H9 (cell line): ENCODE data around the gene DNTT. TPM values are rescaled to one million over a fixed set of nuclear protein-coding genes. Genes with fewer than 3 reads are reported as not detected.

Experiments
- DNase-seq: peaks from one replicate; pipeline ENCODE4 v3.0.0-alpha.2; 2017
- H2AFZ ChIP-seq: one replicate; pipeline ENCODE4 v1.6.1; 2013; ENCODE audit warnings: mild to moderate bottlenecking, low read length, control low read depth, moderate library complexity
- H2AK5ac ChIP-seq: 2 replicates; pipeline ENCODE4 v1.6.1; 2013; ENCODE audit warnings: low read length, control low read depth, mixed read lengths; ENCODE audit not compliant: insufficient read length
- H2BK120ac ChIP-seq: one replicate; pipeline ENCODE4 v1.6.1; 2013; ENCODE audit warnings: low read depth, mild to moderate bottlenecking, low read length, control low read depth, inconsistent platforms; ENCODE audit not compliant: poor library complexity, severe bottlenecking
- H2BK12ac ChIP-seq: 2 replicates; pipeline ENCODE4 v1.6.1; 2013; ENCODE audit warnings: low read length, control low read depth, mixed read lengths, low read depth; ENCODE audit not compliant: insufficient read length
- H2BK15ac ChIP-seq: 2 replicates; pipeline ENCODE4 v1.6.1; 2013; ENCODE audit warnings: low read depth, low read length, control low read depth
- H2BK20ac ChIP-seq: one replicate; pipeline ENCODE4 v1.6.1; 2013; ENCODE audit warnings: low read depth, mild to moderate bottlenecking, low read length, control low read depth, inconsistent platforms; ENCODE audit not compliant: poor library complexity, severe bottlenecking
- H2BK5ac ChIP-seq: 2 replicates; pipeline ENCODE4 v1.6.1; 2013; ENCODE audit warnings: low read length, control low read depth, mixed read lengths; ENCODE audit not compliant: insufficient read length
- H3K14ac ChIP-seq: 2 replicates; pipeline ENCODE4 v1.6.1; 2013; ENCODE audit warnings: low read length, control low read depth; ENCODE audit not compliant: insufficient read depth
- H3K18ac ChIP-seq: 2 replicates; pipeline ENCODE4 v1.6.1; 2013; ENCODE audit warnings: low read depth, mild to moderate bottlenecking, mixed read lengths, low read length, control low read depth; ENCODE audit not compliant: insufficient read length
- H3K23ac ChIP-seq: 2 replicates; pipeline ENCODE4 v1.6.1; 2013; ENCODE audit warnings: low read length, control low read depth, mixed read lengths, low read depth; ENCODE audit not compliant: insufficient read length
- H3K23me2 ChIP-seq: 2 replicates; pipeline ENCODE4 v1.6.1; 2013; ENCODE audit warnings: low read depth, mild to moderate bottlenecking, mixed read lengths, low read length, control low read depth; ENCODE audit not compliant: insufficient read length, poor library complexity, severe bottlenecking
- H3K27ac ChIP-seq: 2 replicates; pipeline ENCODE4 v1.5.1; 2013; ENCODE audit warnings: low read length, control low read depth, mixed read lengths, low read depth; ENCODE audit not compliant: insufficient read length
- H3K27me3 ChIP-seq: 2 replicates; pipeline ENCODE4 v1.6.1; 2013; ENCODE audit warnings: low read length, control low read depth, inconsistent platforms; ENCODE audit not compliant: insufficient read depth
- H3K4ac ChIP-seq: 2 replicates; pipeline ENCODE4 v1.6.1; 2013; ENCODE audit warnings: low read depth, mild to moderate bottlenecking, control low read depth, inconsistent platforms, low read length, moderate library complexity
- H3K4me1 ChIP-seq: 2 replicates; pipeline ENCODE4 v1.6.1; 2013; ENCODE audit warnings: low read length, control low read depth, inconsistent platforms; ENCODE audit not compliant: insufficient read depth
- H3K4me2 ChIP-seq: 2 replicates; pipeline ENCODE4 v1.6.1; 2013; ENCODE audit warnings: low read length, control low read depth, mixed read lengths; ENCODE audit not compliant: insufficient read length, insufficient read depth
- H3K56ac ChIP-seq: 2 replicates; pipeline ENCODE4 v1.6.1; 2013; ENCODE audit warnings: low read depth, mild to moderate bottlenecking, mixed read lengths, low read length, control low read depth; ENCODE audit not compliant: insufficient read length
- H3K79me1 ChIP-seq: 2 replicates; pipeline ENCODE4 v1.6.1; 2013; ENCODE audit warnings: low read depth, mild to moderate bottlenecking, moderate library complexity, low read length, control low read depth, inconsistent platforms; ENCODE audit not compliant: insufficient read depth, poor library complexity, severe bottlenecking
- H3K79me2 ChIP-seq: 2 replicates; pipeline ENCODE4 v1.6.1; 2013; ENCODE audit warnings: low read length, control low read depth, inconsistent platforms; ENCODE audit not compliant: insufficient read depth
- H3K9ac ChIP-seq: 2 replicates; pipeline ENCODE4 v1.6.1; 2013; ENCODE audit warnings: low read length, control low read depth, mixed read lengths; ENCODE audit not compliant: insufficient read length; ENCODE audit errors: extremely low read depth
- H3K9me3 ChIP-seq: one replicate; pipeline ENCODE4 v1.6.1; 2013; ENCODE audit warnings: low read depth, low read length, inconsistent platforms; ENCODE audit not compliant: control insufficient read depth
- H3T11ph ChIP-seq: one replicate; pipeline ENCODE4 v1.6.1; 2013; ENCODE audit warnings: mild to moderate bottlenecking, low read length, control low read depth, inconsistent platforms
- H4K20me1 ChIP-seq: one replicate; pipeline ENCODE4 v1.6.1; 2013; ENCODE audit not compliant: control insufficient read depth, insufficient read length, insufficient read depth
- H4K5ac ChIP-seq: 2 replicates; pipeline ENCODE4 v1.6.1; 2013; ENCODE audit warnings: low read depth, mild to moderate bottlenecking, mixed read lengths, low read length, control low read depth; ENCODE audit not compliant: insufficient read length
- H4K8ac ChIP-seq: replicated peaks from 2 replicates; pipeline ENCODE4 v1.6.1; 2013; ENCODE audit warnings: low read length, control low read depth, mixed read lengths, low read depth; ENCODE audit not compliant: insufficient read length
- H4K91ac ChIP-seq: 2 replicates; pipeline ENCODE4 v1.6.1; 2013; ENCODE audit warnings: low read depth, mild to moderate bottlenecking, moderate library complexity, mixed read lengths, low read length, control low read depth; ENCODE audit not compliant: insufficient read length
- H3K27ac Mint-ChIP-seq, 3 experiments: 2 replicates in 2 of 3; 3 replicates in 1 of 3; pipeline ENCODE4 v1.8.0; 2020 to 2021; ENCODE audit warnings: mixed read lengths in 3 of 3, mild to moderate bottlenecking in 1 of 3, moderate library complexity in 1 of 3
- H3K27me3 Mint-ChIP-seq: 2 replicates; pipeline ENCODE4 v1.8.0; 2021; ENCODE audit warnings: low read depth, mild to moderate bottlenecking, moderate library complexity, mixed read lengths
- H3K36me3 Mint-ChIP-seq, 3 experiments: 2 replicates in 2 of 3; 3 replicates in 1 of 3; pipeline ENCODE4 v1.8.0; 2020 to 2021; ENCODE audit warnings: low read depth in 3 of 3, mixed read lengths in 3 of 3; ENCODE audit not compliant: insufficient read depth in 1 of 3
- H3K4me1 Mint-ChIP-seq, 2 experiments: 2 replicates each; pipeline ENCODE4 v1.8.0; 2020; ENCODE audit warnings: mixed read lengths in 2 of 2
- H3K4me3 Mint-ChIP-seq, 2 experiments: 2 replicates in 1 of 2; 3 replicates in 1 of 2; pipeline ENCODE4 v1.8.0; 2020 to 2021; ENCODE audit warnings: mild to moderate bottlenecking in 2 of 2, mixed read lengths in 2 of 2, moderate library complexity in 1 of 2
- H3K9me3 Mint-ChIP-seq, 2 experiments: 2 replicates in 1 of 2; 3 replicates in 1 of 2; pipeline ENCODE4 v1.8.0; 2020; ENCODE audit warnings: mild to moderate bottlenecking in 2 of 2, mixed read lengths in 2 of 2, moderate library complexity in 1 of 2
- WGBS: extraction: QIAGEN DNeasy Blood & Tissue Kit; methylation state at CpG from one replicate; pipeline ENCODE4 v1.1.7; 2013; ENCODE audit warnings: missing lambda C conversion rate, low lambda C conversion rate, mixed read lengths; ENCODE audit not compliant: insufficient read length; ENCODE audit errors: extremely low coverage; 5-methylcytosine and 5-hydroxymethylcytosine counted together
- total RNA-seq: library from RNA; stranded (reverse); gene quantifications from 2 replicates; pipeline ENCODE4 v1.2.1, GENCODE V29; 2021
- TF ChIP-seq, protein P1 (sequence below): fragments of 200-600 bp; sonication (generic); conservative IDR thresholded peaks from 3 replicates; pipeline ENCODE4 v1.8.0; 2021; ENCODE audit warnings: antibody characterized with exemption, mild to moderate bottlenecking

DNTT gene
- total RNA-seq, 1 experiment from 2014 or later: not detected

DNA sequence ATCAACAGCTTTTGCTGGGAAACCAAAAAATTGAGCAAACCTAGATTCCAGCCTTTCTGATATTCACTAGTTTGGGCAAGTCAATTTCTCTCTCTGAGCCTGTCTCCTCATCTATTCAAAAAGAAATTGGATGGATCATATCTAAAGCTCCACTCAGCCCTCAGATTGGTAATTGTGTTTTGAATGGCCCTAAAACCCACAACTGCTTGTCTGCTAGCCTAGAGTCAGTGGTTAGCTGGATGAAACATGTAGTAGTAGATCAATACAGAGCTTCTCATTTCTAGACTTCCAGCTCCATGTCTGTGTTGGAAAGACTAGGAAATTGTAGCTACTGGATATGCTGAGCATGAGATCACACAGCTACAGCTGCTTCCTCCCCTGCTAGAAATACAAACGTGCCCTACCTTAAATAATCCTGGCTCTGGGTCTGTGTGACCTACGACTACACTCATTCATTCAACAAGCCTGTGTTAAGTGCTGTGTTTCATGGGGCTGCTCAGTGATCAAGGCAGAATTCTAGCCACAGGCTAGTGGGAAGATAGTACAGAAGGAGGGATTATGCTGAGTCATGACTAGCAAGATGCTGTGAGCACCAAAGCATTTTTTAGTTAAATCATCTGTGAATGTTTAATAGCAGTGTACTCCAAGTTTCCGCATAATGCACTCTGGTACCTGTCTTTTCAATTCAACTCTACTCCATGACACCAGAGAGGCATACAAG lies 15.7 kb downstream of the DNTT start:
- H3K9ac ChIP-seq: no peak overlapping the region
- H3K23ac ChIP-seq: no peak overlapping the region
- H2BK20ac ChIP-seq: no peak overlapping the region
- no peaks in the 10 kb centered on the region for H3K27me3 Mint-ChIP-seq
- H2BK120ac ChIP-seq: no peak overlapping the region
- H3K79me2 ChIP-seq: no peaks in the 10 kb centered on the region
- H3K27me3 ChIP-seq: no peaks in the 10 kb centered on the region
- no peak overlapping the region for H2AK5ac ChIP-seq
- peaks cover 22 to 23% of the 10 kb centered on the region in 2 experiments for H3K4me1 Mint-ChIP-seq
- H3K23me2 ChIP-seq: no peaks in the 10 kb centered on the region
- H3K4me2 ChIP-seq: no peak overlapping the region
- no peak overlapping the region for H2BK5ac ChIP-seq
- H3K18ac ChIP-seq: no peak overlapping the region
- H3K56ac ChIP-seq: no peak overlapping the region
- no CpG with 5 or more reads among the region's 3 CpGs for WGBS
- DNase-seq: no peak
- peaks cover 3% of the 10 kb centered on the region; the same call in 1 of the 2 replicates for H3K4me1 ChIP-seq
- H3K9me3 Mint-ChIP-seq: no peaks in the 10 kb centered on the region; a peak in 1 of 5 replicates
- no peak overlapping the region for H4K91ac ChIP-seq
- H4K20me1 ChIP-seq: no peaks in the 10 kb centered on the region
- H3K79me1 ChIP-seq: no peaks in the 10 kb centered on the region
- TF ChIP-seq, protein P1, sequence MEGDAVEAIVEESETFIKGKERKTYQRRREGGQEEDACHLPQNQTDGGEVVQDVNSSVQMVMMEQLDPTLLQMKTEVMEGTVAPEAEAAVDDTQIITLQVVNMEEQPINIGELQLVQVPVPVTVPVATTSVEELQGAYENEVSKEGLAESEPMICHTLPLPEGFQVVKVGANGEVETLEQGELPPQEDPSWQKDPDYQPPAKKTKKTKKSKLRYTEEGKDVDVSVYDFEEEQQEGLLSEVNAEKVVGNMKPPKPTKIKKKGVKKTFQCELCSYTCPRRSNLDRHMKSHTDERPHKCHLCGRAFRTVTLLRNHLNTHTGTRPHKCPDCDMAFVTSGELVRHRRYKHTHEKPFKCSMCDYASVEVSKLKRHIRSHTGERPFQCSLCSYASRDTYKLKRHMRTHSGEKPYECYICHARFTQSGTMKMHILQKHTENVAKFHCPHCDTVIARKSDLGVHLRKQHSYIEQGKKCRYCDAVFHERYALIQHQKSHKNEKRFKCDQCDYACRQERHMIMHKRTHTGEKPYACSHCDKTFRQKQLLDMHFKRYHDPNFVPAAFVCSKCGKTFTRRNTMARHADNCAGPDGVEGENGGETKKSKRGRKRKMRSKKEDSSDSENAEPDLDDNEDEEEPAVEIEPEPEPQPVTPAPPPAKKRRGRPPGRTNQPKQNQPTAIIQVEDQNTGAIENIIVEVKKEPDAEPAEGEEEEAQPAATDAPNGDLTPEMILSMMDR: no peak
- H2BK15ac ChIP-seq: no peak overlapping the region
- H4K8ac ChIP-seq: peak overlapping the region; percentile 32
- no peak overlapping the region for H2BK12ac ChIP-seq
- H3K4ac ChIP-seq: no peak overlapping the region
- H3T11ph ChIP-seq: no peak overlapping the region
- H3K27ac Mint-ChIP-seq: no peak overlapping the region
- H3K9me3 ChIP-seq: no peaks in the 10 kb centered on the region
- H3K27ac ChIP-seq: no peak overlapping the region
- no peak overlapping the region for H4K5ac ChIP-seq
- H3K36me3 Mint-ChIP-seq: no peaks in the 10 kb centered on the region
- H3K14ac ChIP-seq: no peak overlapping the region
- no peak overlapping the region for H2AFZ ChIP-seq
- H3K4me3 Mint-ChIP-seq: no peak overlapping the region
